PC-3 (cell line): ENCODE data around the gene CRHBP.

Experiments
- CTCF ChIP-seq: fragments of 300-600 bp; sonication (generic); conservative IDR thresholded peaks from 2 replicates; pipeline ENCODE4 v1.5.1; 2017; ENCODE audit warnings: antibody characterized with exemption, low read depth, mild to moderate bottlenecking, low read length
- EZH2 ChIP-seq: fragments of 300-600 bp; sonication (generic); IDR thresholded peaks from one replicate; pipeline ENCODE4 v1.6.1; 2017; ENCODE audit warnings: antibody characterized with exemption, mild to moderate bottlenecking, low read length; ENCODE audit not compliant: unreplicated experiment
- EZH2phosphoT487 ChIP-seq: fragments of 300-600 bp; sonication (generic); IDR thresholded peaks from 2 replicates; pipeline ENCODE4 v1.6.1; 2018; ENCODE audit warnings: mild to moderate bottlenecking, antibody characterized with exemption, low read length, borderline replicate concordance

GRCh38 chr5:76958991-76959767 lies 6.3 kb downstream of the CRHBP start:
- TF ChIP-seq CTCF (no peak), EZH2 (no peak), EZH2phosphoT487 (no peak)
